Liver (tissue), 9 donors: ENCODE results near the gene BAZ2B. TPM values are rescaled to one million over a fixed set of nuclear protein-coding genes. Genes with fewer than 3 reads are reported as not detected.
"Not testable (repeated sequence)": the region's sequence is repeated elsewhere in the genome, so short reads cannot be mapped to it uniquely, and the experiment has no call there.

ENCODE experiments used
- DNase-seq: peaks from one replicate; pipeline ENCODE4 v3.0.0-alpha.2; 2017; ENCODE audit warnings: low spot score
- H3K27ac ChIP-seq, 2 donors: one replicate each; pipeline ENCODE4 v1.7.0; 2013; ENCODE audit warnings: inconsistent platforms in 2 of 2, low read length in 2 of 2, control low read depth in 1 of 2, low read depth in 1 of 2, mild to moderate bottlenecking in 1 of 2
- H3K27me3 ChIP-seq, 4 donors: one replicate each; pipeline versions ENCODE4 v1.6.1 to v1.7.0; 2013; ENCODE audit warnings: low read length in 3 of 4, inconsistent platforms in 1 of 4, mild to moderate bottlenecking in 1 of 4, moderate library complexity in 1 of 4; ENCODE audit not compliant: control insufficient read depth in 4 of 4, insufficient read depth in 4 of 4
- H3K36me3 ChIP-seq, 4 donors: one replicate each; pipeline versions ENCODE4 v1.6.1 to v1.7.0; 2013; ENCODE audit warnings: low read length in 3 of 4, mild to moderate bottlenecking in 3 of 4, low read depth in 1 of 4, moderate library complexity in 1 of 4; ENCODE audit not compliant: control insufficient read depth in 4 of 4, insufficient read depth in 3 of 4
- H3K4me1 ChIP-seq, 4 donors: one replicate each; pipeline versions ENCODE4 v1.6.1 to v1.7.0; 2013; ENCODE audit warnings: low read length in 3 of 4, mild to moderate bottlenecking in 3 of 4, moderate library complexity in 1 of 4; ENCODE audit not compliant: control insufficient read depth in 4 of 4, insufficient read depth in 4 of 4
- H3K4me3 ChIP-seq, 3 donors: one replicate each; pipeline versions ENCODE4 v1.6.1 to v1.7.0; 2013; ENCODE audit warnings: low read length in 3 of 3, control low read depth in 1 of 3, low read depth in 1 of 3, mild to moderate bottlenecking in 1 of 3
- H3K9ac ChIP-seq, 2 donors: one replicate each; pipeline ENCODE4 v1.7.0; 2013; ENCODE audit warnings: low read length in 2 of 2, mild to moderate bottlenecking in 2 of 2, moderate library complexity in 2 of 2, control low read depth in 1 of 2, low read depth in 1 of 2
- H3K9me3 ChIP-seq, 4 donors: one replicate each; pipeline versions ENCODE4 v1.6.1 to v1.7.0; 2013; ENCODE audit warnings: low read length in 3 of 4; ENCODE audit not compliant: control insufficient read depth in 4 of 4
- ATF3 ChIP-seq: IDR thresholded peaks from 2 replicates; pipeline ENCODE4 v1.6.1; 2016; ENCODE audit warnings: antibody characterized with exemption
- CTCF ChIP-seq: fragments of 150-350 bp; IDR thresholded peaks from 2 replicates; pipeline ENCODE4 v1.5.1; 2017; ENCODE audit warnings: improper control_type of control experiment, low read depth, low read length; ENCODE audit not compliant: missing input control
- EGR1 ChIP-seq, 2 donors: IDR thresholded peaks; 2 replicates each; pipeline ENCODE4 v1.6.1; 2016 to 2018; ENCODE audit warnings: antibody characterized with exemption in 2 of 2, low read depth in 2 of 2
- FOXA1 ChIP-seq: IDR thresholded peaks from 2 replicates; pipeline ENCODE4 v1.6.1; 2016; ENCODE audit warnings: antibody characterized with exemption
- FOXA2 ChIP-seq: IDR thresholded peaks from 2 replicates; pipeline ENCODE4 v1.6.1; 2016; ENCODE audit warnings: antibody characterized with exemption
- GABPA ChIP-seq, 2 donors: IDR thresholded peaks in 1 of 2; conservative IDR thresholded peaks in 1 of 2; 2 replicates each; pipeline ENCODE4 v1.6.1; 2016; ENCODE audit warnings: antibody characterized with exemption in 2 of 2, mild to moderate bottlenecking in 1 of 2, moderate library complexity in 1 of 2
- HNF4A ChIP-seq, 2 donors: conservative IDR thresholded peaks; 2 replicates each; pipeline ENCODE4 v1.6.1; 2016; ENCODE audit warnings: antibody characterized with exemption in 2 of 2, mild to moderate bottlenecking in 2 of 2
- JUND ChIP-seq, 2 donors: IDR thresholded peaks; 2 replicates each; pipeline ENCODE4 v1.6.1; 2016; ENCODE audit warnings: antibody characterized with exemption in 2 of 2
- MAX ChIP-seq: IDR thresholded peaks from 2 replicates; pipeline ENCODE4 v1.6.1; 2016; ENCODE audit warnings: antibody characterized with exemption
- NR2F2 ChIP-seq: IDR thresholded peaks from 2 replicates; pipeline ENCODE4 v1.6.1; 2016; ENCODE audit warnings: antibody characterized with exemption
- RAD21 ChIP-seq, 2 donors: IDR thresholded peaks; 2 replicates each; pipeline ENCODE4 v1.6.1; 2016; ENCODE audit warnings: antibody characterized with exemption in 2 of 2, mild to moderate bottlenecking in 2 of 2
- REST ChIP-seq: IDR thresholded peaks from 2 replicates; pipeline ENCODE4 v1.6.1; 2016; ENCODE audit warnings: antibody characterized with exemption, mild to moderate bottlenecking
- SP1 ChIP-seq: IDR thresholded peaks from 2 replicates; pipeline ENCODE4 v1.6.1; 2018; ENCODE audit warnings: antibody characterized with exemption, mild to moderate bottlenecking
- TAF1 ChIP-seq: conservative IDR thresholded peaks from 2 replicates; pipeline ENCODE4 v1.6.1; 2016; ENCODE audit warnings: antibody characterized with exemption, mild to moderate bottlenecking
- YY1 ChIP-seq: IDR thresholded peaks from 2 replicates; pipeline ENCODE4 v1.6.1; 2016; ENCODE audit warnings: antibody characterized with exemption, mild to moderate bottlenecking
- ZBTB33 ChIP-seq: IDR thresholded peaks from 2 replicates; pipeline ENCODE4 v1.6.1; 2016; ENCODE audit warnings: antibody characterized with exemption
- WGBS: extraction: QIAGEN DNeasy Blood & Tissue Kit; methylation state at CpG from one replicate; pipeline ENCODE4 v1.1.7; 2013; 5-methylcytosine and 5-hydroxymethylcytosine counted together
- polyA plus RNA-seq, 2 donors: library from polyadenylated mRNA; stranded (reverse) in 1 of 2; unstranded in 1 of 2; fragments of 200-250 nt in 1 of 2; fragments of >200 nt in 1 of 2; fragmentation: Nextera tagmentation in 1 of 2; extraction: Ambion mirVana in 1 of 2; gene quantifications; one replicate each; pipeline versions ENCODE4 v1.2.1 to v1.2.3, GENCODE V29; 2013 to 2015
- total RNA-seq, 2 donors: library from RNA; depleted of rRNA; stranded (reverse); fragments of >200 nt; gene quantifications; one replicate each; pipeline ENCODE4 v1.2.3, GENCODE V29; 2014
- donor health status: healthy.
- donor health status: healthy.
- donor health status: healthy.
- donor health status: healthy.
- donor health status: healthy.

Gene BAZ2B
- total and polyA plus RNA-seq, 4 donors, result 6.7 to 61.0 (median 24.9) TPM

- H3K36me3 ChIP-seq, H3K4me1 ChIP-seq, H3K9me3 ChIP-seq, H3K4me3 ChIP-seq, H3K27ac ChIP-seq, DNase-seq, H3K9ac ChIP-seq, H3K27me3 ChIP-seq: not testable (repeated sequence)
- peak in 1 of 2 donors; percentile 38 for TF ChIP-seq HNF4A (conservative IDR thresholded peaks at IDR 0.05)
- WGBS, result 93% methylated on average over 4 of the region's 4 CpGs
Observed at GRCh38 chr2:159535261-159535660, 81.1 kb downstream of the BAZ2B start.

- H3K36me3 ChIP-seq, result no peaks in the 10 kb centered on the region
- no peak overlapping the region for H3K9ac ChIP-seq
- 92% methylated on average over 1 of the region's 1 CpG for WGBS
- H3K4me3 ChIP-seq, result no peak overlapping the region
- TF ChIP-seq CTCF (no peak), MAX (no peak), JUND (IDR thresholded peaks at IDR 0.05) (no peak), HNF4A (conservative IDR thresholded peaks at IDR 0.05) (no peak), FOXA1 (no peak)
- no peaks in the 10 kb centered on the region for H3K4me1 ChIP-seq
- H3K27me3 ChIP-seq, result no peaks in the 10 kb centered on the region
- no peaks in the 10 kb centered on the region for H3K9me3 ChIP-seq
- no peak overlapping the region for H3K27ac ChIP-seq
- no peak for DNase-seq
Observed at GRCh38 chr2:159531475-159531874, 84.9 kb downstream of the BAZ2B start.

GRCh38 chr2:159526433-159526832 is 89.9 kb downstream of the BAZ2B start:
- Histone ChIP-seq H3K9me3 (no peaks in the 10 kb centered on the region), H3K4me3 (no peak overlapping the region), H3K27ac (no peak overlapping the region), H3K27me3 (no peaks in the 10 kb centered on the region), H3K36me3 (no peaks in the 10 kb centered on the region), H3K4me1 (no peaks in the 10 kb centered on the region), H3K9ac (no peak overlapping the region)
- no peak for TF ChIP-seq HNF4A (conservative IDR thresholded peaks at IDR 0.05)
- no peak for TF ChIP-seq FOXA1
- TF ChIP-seq ATF3, result no peak
- TF ChIP-seq RAD21 (IDR thresholded peaks at IDR 0.05), result no peak
- WGBS, result 99% methylated on average over 1 of the region's 1 CpG
- DNase-seq, result no peak

GRCh38 chr2:159525012-159525411 is 91.3 kb downstream of the BAZ2B start:
- Histone ChIP-seq H3K9ac (no peak overlapping the region), H3K27me3 (no peaks in the 10 kb centered on the region), H3K9me3 (no peaks in the 10 kb centered on the region), H3K36me3 (no peaks in the 10 kb centered on the region), H3K27ac (no peak overlapping the region), H3K4me3 (no peak overlapping the region), H3K4me1 (no peaks in the 10 kb centered on the region)
- 96% methylated on average over 3 of the region's 3 CpGs for WGBS
- no peak for DNase-seq
- TF ChIP-seq NR2F2 (no peak), TAF1 (no peak), SP1 (no peak), RAD21 (IDR thresholded peaks at IDR 0.05) (no peak), EGR1 (IDR thresholded peaks at IDR 0.05; ENCODE audit: low read depth in 2 of 2) (no peak), YY1 (no peak), FOXA1 (no peak), ZBTB33 (no peak), REST (no peak), FOXA2 (no peak), GABPA (IDR thresholded peaks at IDR 0.05 in 1 of 2, conservative IDR thresholded peaks at IDR 0.05 in 1 of 2) (no peak), MAX (no peak), ATF3 (no peak)
